ENCODE data around the gene F7.
"Not testable (repeated sequence)": the region's sequence is repeated elsewhere in the genome, so short reads cannot be mapped to it uniquely, and the experiment has no call there.

Gene F7

DNA sequence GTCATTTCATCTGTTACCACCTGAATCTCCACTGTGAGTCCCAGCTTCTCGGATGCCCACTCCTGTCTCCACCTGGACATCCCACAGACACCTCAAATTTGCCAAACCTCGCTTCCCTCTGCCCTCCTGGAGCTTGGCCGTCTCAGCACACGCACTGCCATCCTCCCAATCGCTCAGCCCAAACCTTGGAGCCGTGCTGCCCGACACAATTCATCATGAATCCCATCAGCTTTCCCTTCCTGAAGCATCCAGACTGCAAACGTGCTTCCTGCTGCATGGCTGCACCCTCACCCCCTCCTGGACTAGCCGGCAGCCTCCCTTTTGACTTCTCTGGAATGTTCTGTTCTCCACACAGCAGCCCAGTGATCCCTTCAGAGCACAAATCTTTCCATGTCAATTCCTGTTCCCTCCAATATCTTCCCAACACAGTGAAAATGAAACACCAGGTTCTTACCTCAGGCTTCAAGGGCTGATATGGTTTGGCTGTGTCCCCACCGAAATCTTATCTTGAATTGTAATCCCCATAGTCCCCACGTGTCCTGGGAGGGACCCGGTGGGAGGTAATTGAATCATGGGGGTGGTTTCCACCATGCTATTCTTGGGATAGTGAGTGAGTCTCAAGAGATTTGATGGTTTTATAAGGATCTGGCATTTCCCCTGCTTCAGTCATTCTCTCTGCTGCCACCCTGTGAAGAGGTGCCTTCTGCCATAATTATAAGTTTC is 51.8 kb downstream of the F7 start:
- DNase-seq, result peak; percentile 26

DNA sequence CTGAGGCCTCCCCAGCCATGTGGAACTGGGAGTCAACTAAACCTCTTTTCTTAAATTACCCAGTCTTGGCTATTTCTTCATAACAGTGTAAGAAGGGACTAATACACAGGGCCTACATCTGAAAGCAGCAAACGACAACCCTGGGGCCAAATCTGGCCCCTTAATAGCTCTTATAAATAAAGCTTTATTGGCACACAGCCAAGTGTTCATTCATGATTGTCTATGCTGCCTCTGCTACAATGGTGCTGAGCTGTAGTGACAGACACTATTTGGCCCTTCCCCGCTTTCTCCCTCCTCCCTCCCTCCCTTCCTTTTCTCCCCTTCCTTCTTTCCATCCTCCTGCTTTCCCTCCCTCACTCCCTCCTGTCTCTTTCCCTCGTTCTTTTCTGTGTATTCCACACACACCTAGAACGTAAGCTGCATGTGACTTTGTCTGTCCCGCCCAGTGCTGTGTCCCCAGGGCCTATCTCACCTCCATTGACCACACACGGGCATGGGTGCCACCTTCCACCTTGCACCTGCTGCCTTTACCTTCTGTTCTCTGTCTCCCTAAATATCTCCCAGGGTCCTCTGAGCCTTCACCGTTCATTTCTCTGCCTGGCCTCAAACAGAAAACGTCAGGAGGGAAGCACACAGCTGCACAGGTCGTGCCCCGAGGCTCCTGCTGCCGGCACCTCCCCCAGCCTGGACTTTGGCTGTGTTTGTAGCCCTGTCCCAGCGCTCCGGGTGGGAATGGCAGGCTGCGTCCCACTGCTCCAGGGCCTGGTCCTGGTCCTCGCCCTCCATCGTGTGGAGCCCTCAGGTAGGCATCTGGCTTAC is 52.5 kb downstream of the F7 start, which contains the start of gene PROZ:
TSS of gene PROZ (plus strand) at position 720 of the 819 bp plus-strand sequence. CDS start at position 733, 13 bp downstream.
- DNase-seq, result peak; percentile 44

DNA sequence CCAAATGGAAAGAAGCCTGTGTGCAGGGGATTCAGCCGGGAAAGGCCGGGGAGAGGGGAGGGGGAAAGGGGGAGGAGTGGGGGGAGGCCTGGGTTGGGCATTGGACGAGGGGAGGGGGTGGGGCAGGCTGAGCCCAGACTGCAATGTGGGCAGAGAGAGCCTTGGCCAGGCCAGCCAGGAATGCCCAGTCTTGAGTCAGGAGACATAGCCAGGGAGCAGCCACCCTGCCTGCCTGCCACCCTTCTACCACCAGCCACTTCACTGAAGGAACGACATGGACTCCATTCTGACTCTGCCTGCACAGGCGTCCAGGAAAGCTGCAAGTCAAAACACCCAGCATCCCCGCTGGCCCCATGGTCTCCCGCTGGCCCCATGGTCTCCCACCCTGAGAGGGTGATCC is 53.4 kb downstream of the F7 start:
- DNase-seq, result no peak

DNA sequence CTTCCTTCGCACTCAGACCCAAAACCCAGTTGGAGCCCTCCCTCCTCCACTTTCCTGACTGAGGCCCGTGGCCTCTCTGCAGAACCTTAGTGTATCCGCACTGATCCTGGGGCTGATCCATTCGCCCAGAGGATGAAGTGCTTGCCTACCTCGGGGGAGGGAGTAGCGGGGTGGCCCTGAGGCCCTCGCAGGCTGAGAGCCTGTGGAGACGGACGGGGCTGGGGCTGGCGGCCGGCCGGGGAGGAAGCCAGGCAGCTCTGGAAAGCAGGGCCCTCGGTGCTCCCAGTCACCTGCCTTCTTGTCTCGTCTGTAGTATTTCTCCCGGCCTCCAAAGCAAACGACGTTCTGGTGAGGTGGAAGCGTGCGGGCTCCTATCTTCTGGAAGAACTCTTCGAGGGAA is 54.1 kb downstream of the F7 start:
- no peak for DNase-seq

DNA sequence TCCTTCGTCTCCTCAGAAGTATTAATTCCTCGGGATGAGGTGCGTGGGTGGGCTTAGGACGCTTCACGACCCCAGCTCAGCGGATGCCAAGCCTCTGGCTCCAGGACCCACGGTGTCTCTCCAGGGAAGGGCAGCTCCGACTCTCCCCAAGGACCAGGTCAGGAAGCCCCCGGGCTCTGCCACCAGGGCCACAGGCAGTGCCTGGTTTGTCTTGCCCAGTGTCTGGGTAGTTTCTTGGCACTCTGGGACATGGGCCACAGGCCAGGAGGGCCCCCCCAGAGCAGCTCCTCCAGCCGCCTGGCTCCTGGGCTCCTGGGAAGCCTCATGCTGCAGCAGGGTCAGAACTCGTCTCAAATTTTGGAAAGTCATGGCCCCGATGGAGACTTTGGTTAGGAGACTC is 55.4 kb downstream of the F7 start:
- DNase-seq, result no peak

DNA sequence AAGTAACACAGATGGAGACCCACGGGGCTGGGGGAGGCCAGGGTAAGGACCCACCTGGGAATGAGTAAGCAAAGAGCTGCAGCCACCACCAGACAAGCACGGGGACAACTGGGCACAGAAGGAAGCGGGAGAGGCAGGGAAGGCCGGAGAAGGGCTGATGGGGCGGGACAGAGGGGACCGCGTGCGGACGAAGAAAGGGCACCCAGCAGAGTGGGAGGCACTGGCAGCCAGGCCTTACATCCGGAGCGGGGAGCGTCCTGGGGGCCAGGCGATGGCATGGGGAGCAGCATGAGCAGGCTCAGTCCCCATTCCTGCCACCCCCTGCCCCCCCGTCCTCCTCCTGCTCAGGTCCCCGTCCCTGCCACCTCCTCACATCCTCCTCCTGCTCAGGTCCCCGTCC is 55.8 kb downstream of the F7 start:
- DNase-seq, result no peak

DNA sequence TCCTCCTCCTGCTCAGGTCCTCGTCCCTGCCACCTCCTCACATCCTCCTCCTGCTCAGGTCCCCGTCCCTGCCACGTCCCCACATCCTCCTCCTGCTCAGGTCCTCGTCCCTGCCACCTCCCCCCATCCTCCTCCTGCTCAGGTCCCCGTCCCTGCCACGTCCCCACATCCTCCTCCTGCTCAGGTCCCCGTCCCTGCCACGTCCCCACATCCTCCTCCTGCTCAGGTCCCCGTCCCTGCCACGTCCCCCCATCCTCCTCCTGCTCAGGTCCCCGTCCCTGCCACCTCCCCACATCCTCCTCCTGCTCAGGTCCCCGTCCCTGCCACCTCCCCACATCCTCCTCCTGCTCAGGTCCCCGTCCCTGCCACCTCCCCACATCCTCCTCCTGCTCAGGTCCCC is 56.4 kb downstream of the F7 start:
- DNase-seq, result not testable (repeated sequence)

DNA sequence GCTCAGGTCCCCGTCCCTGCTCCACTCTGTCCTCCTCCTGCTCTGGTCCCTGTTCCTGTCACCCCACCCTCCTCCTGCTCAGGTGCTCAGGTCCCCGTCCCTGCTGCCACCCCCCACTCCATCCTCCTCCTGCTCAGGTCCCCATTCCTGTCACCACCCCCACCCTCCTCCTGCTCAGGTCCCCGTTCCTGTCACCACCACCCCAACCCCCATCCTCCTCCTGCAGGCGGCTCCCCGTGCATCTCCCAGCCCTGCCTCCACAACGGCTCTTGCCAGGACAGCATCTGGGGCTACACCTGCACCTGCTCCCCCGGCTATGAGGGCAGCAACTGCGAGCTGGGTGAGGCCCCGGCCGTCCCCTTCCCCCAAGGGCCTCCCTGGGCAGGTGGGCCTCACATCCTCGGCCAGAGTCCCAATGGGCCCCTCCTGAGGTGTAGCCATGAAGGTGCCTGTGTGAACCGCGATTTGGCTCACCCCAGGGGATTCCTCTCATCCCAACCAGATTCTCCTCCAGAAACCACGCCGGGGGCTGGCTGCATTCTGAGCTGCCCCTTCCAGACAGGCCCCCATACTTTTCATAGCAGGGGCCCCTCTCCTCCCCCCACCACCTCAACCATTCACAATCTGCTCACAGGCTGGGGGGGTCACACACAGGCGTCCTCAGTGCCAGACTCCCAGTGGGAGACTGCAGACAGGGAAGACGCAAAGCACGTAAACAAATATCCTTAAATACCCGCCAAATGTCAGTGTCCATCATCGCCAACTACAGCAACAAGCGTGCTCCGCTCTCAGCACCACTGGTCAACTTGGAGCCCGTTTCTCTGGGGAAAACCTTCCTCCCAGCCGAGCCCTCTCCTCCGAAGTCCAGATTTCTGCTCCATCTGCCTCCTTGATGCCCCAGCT is 57.4 kb downstream of the F7 start:
- no peak for DNase-seq

DNA sequence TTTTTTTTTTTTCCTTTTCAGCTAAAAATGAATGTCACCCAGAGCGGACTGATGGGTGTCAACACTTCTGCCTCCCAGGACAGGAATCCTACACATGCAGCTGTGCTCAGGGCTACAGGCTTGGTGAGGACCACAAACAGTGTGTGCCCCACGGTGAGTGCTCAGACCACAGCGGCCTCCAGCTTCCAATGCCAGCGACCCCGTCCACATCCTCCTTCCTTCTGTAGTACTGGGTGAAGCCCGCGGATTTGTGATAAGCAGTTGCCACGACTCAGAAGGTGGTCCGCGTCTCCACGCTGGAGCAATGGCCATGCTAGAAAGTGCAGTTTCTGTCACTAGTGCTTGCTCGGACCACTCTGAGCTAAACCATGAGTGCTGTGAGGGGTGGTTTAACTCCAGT is 58.9 kb downstream of the F7 start:
- DNase-seq, result no peak

DNA sequence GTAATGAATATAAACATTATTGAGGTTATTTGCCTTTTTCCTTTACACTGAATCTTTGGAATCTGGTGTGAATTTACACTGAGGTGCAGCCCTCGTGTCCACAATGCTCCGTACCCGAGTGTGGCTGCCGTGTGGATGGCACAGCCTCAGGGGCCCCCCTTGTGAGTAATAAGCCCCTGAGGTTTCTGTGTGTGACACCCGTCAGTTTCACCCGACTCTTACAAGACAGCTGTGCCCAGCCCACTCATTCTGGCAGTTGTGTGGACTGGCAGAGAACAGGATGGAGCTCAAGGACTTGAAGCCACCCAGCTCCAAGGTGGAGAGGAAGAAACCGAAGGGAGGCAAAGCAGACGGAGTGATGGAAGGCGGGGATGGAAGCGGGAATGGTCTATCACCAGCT is 60.7 kb downstream of the F7 start:
- no peak for DNase-seq

DNA sequence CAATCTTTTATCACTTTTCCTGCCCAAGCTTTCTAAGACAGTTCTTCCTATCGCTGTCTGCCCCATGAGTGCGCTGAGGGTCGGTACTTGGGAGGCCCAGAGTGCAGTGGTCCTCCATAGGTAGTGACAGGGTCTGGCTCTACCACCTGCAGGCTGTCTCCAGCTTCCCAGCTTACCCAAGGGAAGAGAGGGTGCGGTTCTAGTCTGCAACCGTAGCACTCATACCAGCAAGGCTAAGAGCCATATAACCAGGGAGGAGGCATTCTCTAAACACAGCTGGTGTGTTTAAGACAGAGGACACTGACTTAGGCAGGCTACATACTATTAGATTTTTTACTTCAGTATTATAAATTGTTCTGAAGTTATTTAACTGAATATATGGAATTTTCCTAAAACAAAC is 61.1 kb downstream of the F7 start:
- no peak for DNase-seq

DNA sequence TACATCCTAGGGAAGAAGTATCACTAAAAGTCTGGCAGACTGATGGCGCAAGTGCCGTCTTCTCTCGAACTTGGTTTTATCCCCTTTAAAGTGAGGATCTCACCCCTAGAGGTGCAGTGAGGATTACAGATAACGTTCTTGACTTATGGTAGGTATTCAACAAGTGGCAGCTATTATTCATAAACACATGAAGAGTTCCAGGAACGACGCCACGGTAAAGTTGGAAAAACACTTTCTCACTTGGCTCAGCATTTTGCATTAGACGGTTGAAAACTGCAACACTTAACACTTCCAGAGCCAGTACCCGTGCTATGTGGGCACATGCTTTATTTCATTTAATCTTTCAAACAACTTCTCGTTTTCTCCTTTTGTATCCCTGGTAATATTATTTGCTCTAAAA is 61.6 kb downstream of the F7 start:
- DNase-seq, result no peak

DNA sequence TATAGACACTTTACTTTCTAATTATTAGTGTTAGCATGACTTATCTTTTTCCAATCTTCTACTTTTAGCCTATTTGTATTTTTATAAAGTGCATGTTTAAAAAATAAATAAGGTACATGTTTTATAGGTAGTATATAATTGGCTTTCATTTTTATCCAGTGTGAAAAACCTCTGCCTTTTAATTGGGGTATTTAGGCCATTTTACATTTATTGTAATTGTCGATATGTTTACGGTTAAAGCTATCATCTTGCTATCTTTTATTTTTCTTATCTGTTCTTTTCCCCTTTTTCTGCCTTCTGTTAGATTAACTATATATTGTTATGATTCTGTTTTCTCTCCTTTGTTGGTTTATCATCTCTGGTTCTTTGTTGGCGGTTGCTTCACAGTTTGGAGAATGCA is 62.0 kb downstream of the F7 start:
- no peak for DNase-seq

DNA sequence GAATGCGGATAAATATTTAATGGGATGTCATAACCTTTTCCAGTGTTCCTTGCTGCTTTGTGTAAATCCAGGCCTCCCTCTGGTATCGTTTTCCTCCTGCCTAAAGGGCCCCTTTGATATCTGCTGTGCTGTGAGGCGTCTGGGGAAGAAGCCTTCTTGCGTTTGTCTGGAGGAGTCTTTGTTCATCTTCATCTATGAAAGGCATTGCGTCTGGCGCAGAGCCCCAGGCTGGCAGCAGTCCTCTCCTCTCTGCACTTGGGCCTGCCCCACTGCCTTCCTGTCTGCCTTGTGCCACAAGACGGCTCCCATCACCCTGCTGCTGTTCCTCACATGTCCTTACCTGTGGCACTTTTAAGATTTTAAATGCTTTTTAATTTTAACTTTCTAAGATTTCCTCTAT is 62.6 kb downstream of the F7 start:
- DNase-seq, result no peak

DNA sequence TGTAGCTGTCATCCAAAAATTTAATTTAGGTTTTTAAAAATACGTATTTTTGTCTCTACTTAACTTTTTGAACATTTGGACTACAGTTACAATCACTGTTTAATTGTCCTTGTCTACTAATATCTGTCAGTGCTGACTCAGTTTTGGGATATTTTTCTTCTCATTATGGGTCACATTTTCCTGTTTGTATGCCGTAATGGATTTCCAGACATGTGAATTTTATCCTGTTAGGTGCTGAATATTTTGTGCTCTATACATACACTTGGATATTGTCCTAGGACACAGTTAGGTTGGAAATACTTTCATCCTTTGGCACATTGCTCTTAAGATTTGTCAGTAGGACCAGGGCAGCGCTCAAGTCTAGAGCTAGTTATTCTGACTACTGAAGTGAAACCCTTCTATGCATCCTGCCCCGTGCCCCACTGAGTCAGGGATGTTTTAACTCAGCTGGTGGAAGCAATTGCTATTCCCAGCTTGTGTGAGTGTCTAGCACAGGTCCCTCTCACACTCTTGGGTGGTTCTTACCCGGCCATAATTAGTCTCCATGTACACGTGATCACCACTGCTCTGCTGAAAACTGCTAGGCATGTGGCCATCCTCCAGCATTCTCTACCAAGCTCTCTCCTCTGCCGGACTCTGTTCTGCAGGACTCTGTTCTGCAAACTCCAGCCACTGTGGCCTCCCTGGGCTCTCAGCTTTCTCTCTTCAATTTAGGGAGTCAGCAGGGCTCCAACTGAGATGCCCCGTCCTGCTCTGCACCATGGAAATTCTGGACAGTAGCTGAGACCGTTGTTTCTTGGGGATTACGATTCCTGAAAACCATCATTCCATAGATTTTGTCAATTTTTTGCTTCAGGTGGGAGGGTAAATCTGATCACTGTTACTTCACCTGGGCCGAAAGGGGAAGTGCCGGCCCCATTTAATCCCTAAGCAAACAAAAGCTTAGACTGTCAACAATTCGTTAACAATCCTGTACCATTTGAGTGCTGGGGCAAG is 64.0 kb downstream of the F7 start:
- peak; percentile 32 for DNase-seq
